WTC11 (cell line): Measurements from ENCODE around the gene SPSB2. TPM values are rescaled to one million over a fixed set of nuclear protein-coding genes. Genes with fewer than 3 reads are reported as not detected.
A peak's percentile ranks its signal among the peaks of the same experiment; 100 is the strongest.

Source experiments
- ATAC-seq: fragments of 200-7000 bp; cut with Tn5 transposase; 2 replicates; pipeline ENCODE4 v1.10.0; 2021; ENCODE audit warnings: mild to moderate bottlenecking, moderate library complexity
- CTCF ChIA-PET: fragments of 300-600 bp; sonication (Branson Sonifier 250); formaldehyde crosslinking; loops from one replicate; lab custom pipeline; 2021; ENCODE audit warnings: antibody characterized with exemption; lab: Charles Lee
- POLR2A ChIA-PET: fragments of 350-600 bp; sonication (Branson Sonifier 250); formaldehyde crosslinking; loops from one replicate; lab custom pipeline; 2021; ENCODE audit warnings: antibody characterized with exemption; lab: Charles Lee
- DNase-seq: peaks from one replicate; pipeline ENCODE4 v3.0.0; 2021; ENCODE audit warnings: low spot score
- H3K27ac Mint-ChIP-seq: 2 replicates; pipeline ENCODE4 v1.8.0; 2021; ENCODE audit warnings: mixed read lengths
- H3K27me3 Mint-ChIP-seq: 2 replicates; pipeline ENCODE4 v1.8.0; 2021; ENCODE audit warnings: low read depth, mild to moderate bottlenecking, moderate library complexity, mixed read lengths
- H3K36me3 Mint-ChIP-seq: 2 replicates; pipeline ENCODE4 v1.8.0; 2021; ENCODE audit warnings: mixed read lengths
- H3K4me1 Mint-ChIP-seq: 2 replicates; pipeline ENCODE4 v1.8.0; 2022; ENCODE audit warnings: mixed read lengths
- H3K4me3 Mint-ChIP-seq: 2 replicates; pipeline ENCODE4 v1.8.0; 2021; ENCODE audit warnings: mild to moderate bottlenecking, moderate library complexity, mixed read lengths
- H3K9me3 Mint-ChIP-seq: 2 replicates; pipeline ENCODE4 v1.8.0; 2021; ENCODE audit warnings: mixed read lengths
- AR ChIP-seq: fragments of 250-450 bp; sonication (Bioruptor Pico); IDR thresholded peaks from 2 replicates; pipeline ENCODE4 v1.9.0; 2021; ENCODE audit warnings: mild to moderate bottlenecking
- CREM ChIP-seq: sonication (generic); formaldehyde crosslinking; IDR thresholded peaks from 2 replicates; pipeline ENCODE4 v1.8.1; 2022; ENCODE audit warnings: mild to moderate bottlenecking, missing genetic modification reagents, moderate library complexity
- E2F5 ChIP-seq: sonication (generic); formaldehyde crosslinking; IDR thresholded peaks from 2 replicates; pipeline ENCODE4 v1.8.1; 2022; ENCODE audit warnings: mild to moderate bottlenecking, moderate library complexity, missing genetic modification reagents
- ETV6 ChIP-seq: sonication (generic); formaldehyde crosslinking; IDR thresholded peaks from 2 replicates; pipeline ENCODE4 v1.8.1; 2022; ENCODE audit warnings: mild to moderate bottlenecking, missing genetic modification reagents
- FOXK1 ChIP-seq: sonication (generic); formaldehyde crosslinking; IDR thresholded peaks from 2 replicates; pipeline ENCODE4 v1.8.0; 2022; ENCODE audit warnings: mild to moderate bottlenecking, moderate library complexity, missing genetic modification reagents
- GABPB1 ChIP-seq: sonication (generic); formaldehyde crosslinking; IDR thresholded peaks from 2 replicates; pipeline ENCODE4 v1.8.1; 2023; ENCODE audit warnings: mild to moderate bottlenecking, missing genetic modification reagents
- IRF2 ChIP-seq: sonication (generic); formaldehyde crosslinking; IDR thresholded peaks from 2 replicates; pipeline ENCODE4 v1.8.0; 2022; ENCODE audit warnings: low read depth, missing genetic modification reagents, borderline replicate concordance
- MYBL2 ChIP-seq: sonication (generic); formaldehyde crosslinking; IDR thresholded peaks from 2 replicates; pipeline ENCODE4 v1.8.1; 2023; ENCODE audit warnings: mild to moderate bottlenecking, moderate library complexity, missing genetic modification reagents
- NFE2L1 ChIP-seq: sonication (generic); formaldehyde crosslinking; IDR thresholded peaks from 2 replicates; pipeline ENCODE4 v1.8.1; 2023; ENCODE audit warnings: missing genetic modification reagents
- SMAD4 ChIP-seq: sonication (generic); formaldehyde crosslinking; IDR thresholded peaks from 2 replicates; pipeline ENCODE4 v1.8.0; 2022; ENCODE audit warnings: mild to moderate bottlenecking, missing genetic modification reagents
- SOX15 ChIP-seq: fragments of 250-450 bp; sonication (Bioruptor Pico); IDR thresholded peaks from 2 replicates; pipeline ENCODE4 v1.9.0; 2021; ENCODE audit warnings: mild to moderate bottlenecking
- SP1 ChIP-seq: sonication (generic); formaldehyde crosslinking; conservative IDR thresholded peaks from 2 replicates; pipeline ENCODE4 v1.8.1; 2022; ENCODE audit warnings: missing genetic modification reagents
- USF1 ChIP-seq: sonication (generic); formaldehyde crosslinking; IDR thresholded peaks from 2 replicates; pipeline ENCODE4 v1.8.0; 2022; ENCODE audit warnings: mild to moderate bottlenecking, missing genetic modification reagents
- USF2 ChIP-seq: sonication (generic); formaldehyde crosslinking; IDR thresholded peaks from 2 replicates; pipeline ENCODE4 v1.8.1; 2023; ENCODE audit warnings: mild to moderate bottlenecking, missing genetic modification reagents, moderate library complexity
- ZMAT4 ChIP-seq: fragments of 250-450 bp; sonication (Bioruptor Pico); IDR thresholded peaks from 2 replicates; pipeline ENCODE4 v1.9.0; 2021; ENCODE audit warnings: mild to moderate bottlenecking
- ZNF121 ChIP-seq: sonication (generic); formaldehyde crosslinking; IDR thresholded peaks from 2 replicates; pipeline ENCODE4 v1.8.0; 2023; ENCODE audit warnings: missing genetic modification reagents
- ZNF138 ChIP-seq: sonication (generic); formaldehyde crosslinking; conservative IDR thresholded peaks from 2 replicates; pipeline ENCODE4 v1.8.1; 2022; ENCODE audit warnings: mild to moderate bottlenecking, moderate library complexity, missing genetic modification reagents
- ZNF532 ChIP-seq: fragments of 250-450 bp; sonication (Bioruptor Pico); IDR thresholded peaks from 2 replicates; pipeline ENCODE4 v1.9.0; 2021; ENCODE audit warnings: mild to moderate bottlenecking, borderline replicate concordance
- total RNA-seq: library from RNA; stranded (reverse); gene quantifications from 3 replicates; pipeline ENCODE4 v1.2.3, GENCODE V29; 2021

The SPSB2 gene
- total RNA-seq, 1 experiment from 2014 or later: 25.5 TPM

GRCh38 chr12:6905414-6906040 lies 32.4 kb upstream of the SPSB2 start:
- TF ChIP-seq USF2 (CRISPR knock-in tag) (no peak), ZNF532 (CRISPR knock-in tag) (no peak), GABPB1 (CRISPR knock-in tag) (no peak), NFE2L1 (CRISPR knock-in tag) (no peak), MYBL2 (CRISPR knock-in tag) (no peak)
- ATAC-seq (no peak), DNase-seq (no peak)
- peaks cover 3% of the 10 kb centered on the region; the same call in 1 of the 2 replicates for H3K4me1 Mint-ChIP-seq
- ChIA-PET CTCF (interaction anchor here (1.4 to 8.0 kb wide), 6 partner anchors 14 to 36 kb away, joined by 3 to 53 read pairs (median 11); partner anchors contain the start of gene SPSB2), POLR2A (interaction anchor here (1.0 to 2.1 kb wide), 6 partner anchors 14 to 84 kb away, joined by 3 to 12 read pairs (median 6); partner anchors contain the start of genes C12orf57, GPR162, RNU7-1 and SPSB2)
- no peaks in the 10 kb centered on the region for H3K36me3 Mint-ChIP-seq
- H3K27me3 Mint-ChIP-seq: peaks cover 6% of the 10 kb centered on the region
- H3K4me3 Mint-ChIP-seq: no peak overlapping the region
- H3K27ac Mint-ChIP-seq: no peak overlapping the region
- H3K9me3 Mint-ChIP-seq: no peaks in the 10 kb centered on the region

- Mint-ChIP-seq H3K27ac (no peak within 1 kb of the TSS; the same call in 1 of the 2 replicates), H3K27me3 (peaks cover 6% of the 10 kb centered on the region; the same call in 1 of the 2 replicates), H3K4me3 (no peak within 1 kb of the TSS), H3K4me1 (peaks cover 10% of the 10 kb centered on the region), H3K36me3 (no peaks in the 10 kb centered on the region), H3K9me3 (no peaks in the 10 kb centered on the region)
- ChIA-PET POLR2A (interaction anchor here (1.0 to 2.1 kb wide), 5 partner anchors 13 to 83 kb away, joined by 4 to 12 read pairs (median 8); partner anchors contain the start of genes C12orf57, GPR162, RNU7-1 and SPSB2), CTCF (interaction anchor here (1.4 to 8.0 kb wide), 6 partner anchors 13 to 35 kb away, joined by 3 to 53 read pairs (median 11); partner anchors contain the start of gene SPSB2)
- TF ChIP-seq SMAD4 (CRISPR knock-in tag): no peak
- TF ChIP-seq IRF2: no peak
- no peak for TF ChIP-seq USF1 (CRISPR knock-in tag)
- TF ChIP-seq ZNF121 (CRISPR knock-in tag): no peak
- peak; percentile 81 for TF ChIP-seq SP1 (CRISPR knock-in tag)
- TF ChIP-seq ZNF138 (CRISPR knock-in tag): no peak
- peak; percentile 44; the same call in 1 of the 2 replicates for TF ChIP-seq GABPB1 (CRISPR knock-in tag)
- 0 out of 2 replicates have a peak, but pooled peaks have one; percentile 41 for TF ChIP-seq AR (CRISPR knock-in tag)
- TF ChIP-seq SOX15: no peak
- TF ChIP-seq E2F5: no peak
- TF ChIP-seq CREM: 0 out of 2 replicates have a peak, but pooled peaks have one; percentile 51
- no peak for TF ChIP-seq ZMAT4 (CRISPR knock-in tag)
- peak; percentile 72; the same call in 1 of the 2 replicates for TF ChIP-seq FOXK1
- peak; percentile 28; the same call in 1 of the 2 replicates for TF ChIP-seq ETV6 (CRISPR knock-in tag)
- DNase-seq: peak; percentile 100
- peak; percentile 96 for ATAC-seq
These were observed 31.5 kb upstream of the SPSB2 start, which contains the start of gene LRRC23 for GRCh38 chr12:6904280-6905276. LRRC23 (plus strand) TSS chr12:6904822; CDS start chr12:6905634, 812 bp downstream.
